ENCODE measurements around the gene FER.
"Not testable (repeated sequence)": the region's sequence is repeated elsewhere in the genome, so short reads cannot be mapped to it uniquely, and the experiment has no call there.

GRCh38 chr5:109025729-109026128, 278.0 kb downstream of the FER start:
- not testable (repeated sequence) for TF ChIP-seq CTCF (conservative IDR thresholded peaks at IDR 0.05); EZH2 (IDR thresholded peaks at IDR 0.05; ENCODE audit: low read depth)
